Stimulated activated CD8-positive, alpha-beta memory T cell treated with anti-CD3 and anti-CD28 coated beads, Interleukin-15, amount 100 ng/mL, for 48 hours (primary cell): ENCODE measurements around the gene CHD9.
A peak's percentile ranks its signal among the peaks of the same experiment; 100 is the strongest.
"Not testable (repeated sequence)": the region's sequence is repeated elsewhere in the genome, so short reads cannot be mapped to it uniquely, and the experiment has no call there.

Experiments
- DNase-seq, 2 donors: peaks; one replicate each; pipeline ENCODE4 v3.0.0-alpha.2; 2020; ENCODE audit warnings: low read depth in 2 of 2

CHD9 gene

DNA sequence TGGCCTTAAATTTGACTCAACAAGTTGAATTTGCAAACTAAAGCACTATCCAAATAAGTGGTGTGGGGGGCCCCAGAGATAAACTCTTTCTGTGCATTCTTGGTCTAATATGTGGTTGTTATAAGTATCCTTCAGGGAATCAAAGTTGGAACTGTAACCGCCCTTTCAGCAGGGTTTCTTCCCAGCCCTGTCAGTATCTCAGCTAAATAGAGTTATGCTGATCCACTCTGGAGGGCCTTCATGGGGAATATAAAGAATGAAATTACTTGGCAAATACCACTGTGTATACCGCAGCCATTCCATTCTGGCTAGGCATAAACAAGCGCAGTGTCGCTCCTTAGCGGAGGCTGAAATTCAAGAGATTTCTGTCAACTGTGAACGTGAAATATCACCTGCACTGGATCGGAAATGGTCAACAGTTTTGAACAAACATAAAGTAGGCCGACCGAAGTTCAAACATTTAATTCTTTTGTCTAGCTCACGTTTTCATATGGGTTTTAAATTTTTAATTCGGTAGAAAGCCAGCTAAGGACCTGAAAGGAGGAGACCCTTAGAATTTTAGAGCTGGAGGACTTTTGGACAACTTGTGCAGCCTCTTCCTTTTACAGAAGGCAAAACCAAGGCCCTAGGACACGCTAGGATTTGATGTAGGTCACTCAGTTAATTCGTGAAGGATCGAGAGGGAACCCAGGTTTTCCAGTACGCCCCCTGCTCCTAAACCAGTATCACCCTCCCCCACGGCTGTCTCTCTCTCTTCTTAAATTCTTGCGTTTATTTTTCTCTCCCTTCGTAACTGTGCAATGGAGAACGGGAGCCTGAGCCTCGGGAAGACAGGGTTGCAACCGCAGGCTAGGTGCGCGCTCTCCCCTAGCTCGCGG lies 74.7 kb downstream of the CHD9 start:
- no peak for DNase-seq

DNA sequence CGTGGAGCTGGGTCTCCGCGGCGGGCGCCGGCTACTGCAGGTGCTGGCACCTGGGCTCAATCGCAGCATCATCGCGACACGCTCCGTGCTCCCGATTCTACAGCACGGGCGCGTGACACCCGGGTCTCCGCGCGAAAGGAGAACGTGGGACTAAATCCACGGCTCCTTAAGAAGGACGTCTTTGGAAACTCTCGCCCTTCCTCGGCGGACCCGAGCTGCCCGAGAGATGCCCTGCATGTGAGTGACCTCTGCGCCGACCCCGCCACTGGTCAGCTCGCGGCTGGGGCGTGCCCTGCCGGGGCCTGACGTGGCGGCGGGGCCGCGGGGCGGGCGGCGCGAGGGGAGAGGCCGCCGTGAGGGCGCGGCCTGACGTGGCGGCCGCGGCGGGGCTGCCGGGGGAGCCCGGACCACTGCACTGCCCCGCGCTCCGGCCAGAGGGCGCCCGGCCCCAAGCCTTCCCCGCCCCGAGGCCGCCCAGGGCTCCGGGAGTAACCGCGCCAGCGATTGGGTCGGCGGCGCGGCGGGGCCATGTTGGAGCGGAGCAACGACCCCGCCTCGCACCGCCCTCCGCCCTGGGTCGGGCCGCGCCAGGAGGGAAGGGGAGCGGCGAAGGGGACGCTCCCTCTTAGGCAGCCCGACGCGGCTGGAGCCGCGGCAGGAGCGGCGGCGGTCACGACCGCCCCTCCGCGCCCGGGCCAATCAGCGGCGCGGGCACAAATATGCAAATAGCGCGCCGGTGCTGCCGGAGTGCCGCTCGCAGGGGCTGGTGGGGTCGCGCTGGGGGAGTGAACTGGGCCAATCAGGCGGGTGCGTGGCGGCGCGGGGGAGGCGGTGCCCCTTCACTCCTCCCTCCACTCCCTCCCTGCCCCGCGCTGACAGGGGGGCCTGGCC lies 75.6 kb downstream of the CHD9 start:
- DNase-seq, result peak; percentile 90 to 91

- no peak for DNase-seq
These were observed 76.2 kb downstream of the CHD9 start for GRCh38 chr16:53131050-53131362.

DNA sequence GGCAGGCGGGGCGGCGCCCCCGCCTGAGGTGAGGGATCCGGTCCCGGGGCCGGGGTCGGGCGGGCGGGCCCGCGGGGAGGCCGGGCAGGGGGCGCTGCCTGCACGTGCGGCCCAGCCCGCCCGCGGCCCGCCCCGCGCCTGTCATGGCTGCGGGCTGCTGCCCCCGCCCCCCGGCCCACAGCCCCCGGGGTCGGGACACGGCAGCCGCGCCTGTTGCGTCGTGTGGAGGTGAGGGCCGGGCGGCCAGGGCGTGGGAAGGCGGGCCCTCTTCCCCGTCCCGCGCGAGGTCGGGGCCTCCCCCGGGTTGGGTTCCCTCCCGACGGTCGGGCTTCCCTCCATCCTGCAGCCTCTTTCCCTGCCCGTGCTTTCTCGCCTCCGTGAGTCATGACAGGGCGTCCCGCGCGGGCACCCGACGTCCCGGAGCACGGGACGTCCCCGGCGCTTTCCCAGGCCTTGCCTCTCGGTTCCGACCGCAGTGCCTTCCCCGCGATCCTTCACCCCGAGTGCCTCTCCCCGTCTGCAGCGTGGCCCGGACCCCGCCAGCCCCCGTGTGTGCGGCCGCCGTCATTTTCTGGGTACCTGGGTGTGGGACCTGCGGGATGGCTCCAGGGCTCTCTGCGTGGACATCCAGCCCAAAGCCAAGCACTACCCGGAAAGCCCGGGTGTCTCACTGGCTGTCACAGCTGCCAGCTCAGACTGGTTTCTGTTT lies 76.7 kb downstream of the CHD9 start:
- peak; percentile 32 to 50 for DNase-seq

GRCh38 chr16:53132406-53132805 lies 77.6 kb downstream of the CHD9 start:
- no peak for DNase-seq

DNA sequence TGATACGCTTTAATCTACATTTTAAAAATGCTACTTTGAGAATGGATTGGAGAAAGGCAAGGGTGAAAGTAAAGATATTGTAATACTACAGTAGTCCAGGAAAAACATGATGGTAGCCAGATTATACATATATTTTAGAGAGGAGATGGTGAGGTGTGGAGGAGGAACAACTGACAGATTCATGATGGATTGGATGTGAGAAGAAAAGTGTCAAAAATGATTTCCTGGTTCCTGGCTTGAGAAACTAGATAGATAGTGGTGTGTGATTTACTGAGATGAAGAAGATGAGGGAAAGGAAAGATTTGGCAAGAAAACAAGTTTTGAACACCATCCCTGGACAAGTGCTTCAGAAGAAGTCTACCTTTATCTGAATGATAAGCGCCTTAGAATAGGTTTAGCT lies 80.5 kb downstream of the CHD9 start:
- no peak for DNase-seq

GRCh38 chr16:53142823-53143568 lies 88.2 kb downstream of the CHD9 start:
- no peak for DNase-seq

DNA sequence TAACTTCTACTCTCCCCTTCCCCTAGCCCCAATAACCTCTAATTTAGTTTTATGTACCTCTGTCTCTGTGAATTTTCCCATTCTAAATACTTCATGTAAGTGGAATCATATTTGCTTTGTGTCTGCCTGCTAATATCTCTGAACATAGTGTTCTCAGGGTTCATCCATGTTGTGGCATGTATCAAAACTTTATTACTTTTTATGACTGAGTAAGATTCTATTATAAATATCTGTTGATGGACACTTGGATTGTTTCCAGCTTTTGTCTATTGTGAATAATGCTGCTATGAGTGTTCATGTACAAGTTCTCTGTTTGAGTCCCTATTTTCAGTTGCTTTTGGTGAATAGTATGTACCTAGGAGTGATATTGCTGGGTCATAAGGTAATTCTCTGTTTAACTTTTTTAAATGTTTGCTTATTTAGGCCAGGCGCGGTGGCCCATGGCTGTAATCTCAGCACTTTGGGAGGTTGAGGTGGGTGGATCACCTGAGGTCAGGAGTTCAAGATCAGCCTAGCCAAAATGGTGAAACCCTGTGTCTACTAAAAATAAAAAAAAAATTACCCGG lies 92.8 kb downstream of the CHD9 start:
- no peak for DNase-seq

GRCh38 chr16:53150769-53151168 lies 96.0 kb downstream of the CHD9 start:
- DNase-seq, result no peak

- DNase-seq, result no peak
These were observed 97.5 kb downstream of the CHD9 start for GRCh38 chr16:53152329-53152728.

DNA sequence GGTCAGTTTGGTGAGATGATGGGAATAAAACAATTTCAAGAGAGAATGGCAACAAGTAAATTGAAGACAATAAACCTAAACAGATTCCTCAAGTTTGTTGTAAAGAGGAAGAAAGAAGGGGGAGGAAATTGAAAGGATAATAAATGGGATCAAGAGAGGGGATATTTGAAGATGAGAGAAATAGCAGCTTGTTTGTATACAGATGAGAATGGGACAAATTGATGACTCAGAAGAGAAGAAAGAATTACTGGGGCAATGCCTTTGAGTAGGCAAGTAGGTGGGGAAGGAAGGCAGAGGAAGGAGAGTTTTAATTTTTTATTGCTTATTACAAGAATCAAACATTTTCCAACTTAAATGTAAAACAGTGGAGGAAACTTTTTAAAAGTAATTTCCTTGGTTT lies 98.3 kb downstream of the CHD9 start:
- no peak for DNase-seq

DNA sequence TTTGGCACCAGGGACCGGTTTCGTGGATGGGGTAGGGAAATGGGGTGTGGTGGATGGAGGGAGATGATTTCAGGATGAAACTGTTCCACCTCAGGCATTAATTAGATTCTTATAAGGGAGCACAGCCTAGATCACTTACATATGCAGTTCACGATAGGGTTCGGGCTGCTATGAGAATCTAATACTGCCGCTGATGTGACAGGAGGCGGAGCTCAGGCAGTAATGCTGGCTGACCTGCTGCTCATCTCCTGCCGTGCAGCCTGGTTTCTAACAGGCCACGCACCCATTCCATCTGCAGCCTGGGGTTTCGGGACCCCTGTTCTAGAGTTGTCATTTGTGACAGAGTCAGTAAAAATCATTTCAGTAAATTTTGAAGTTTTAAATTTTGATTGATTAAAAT lies 99.7 kb downstream of the CHD9 start:
- DNase-seq, result no peak

DNA sequence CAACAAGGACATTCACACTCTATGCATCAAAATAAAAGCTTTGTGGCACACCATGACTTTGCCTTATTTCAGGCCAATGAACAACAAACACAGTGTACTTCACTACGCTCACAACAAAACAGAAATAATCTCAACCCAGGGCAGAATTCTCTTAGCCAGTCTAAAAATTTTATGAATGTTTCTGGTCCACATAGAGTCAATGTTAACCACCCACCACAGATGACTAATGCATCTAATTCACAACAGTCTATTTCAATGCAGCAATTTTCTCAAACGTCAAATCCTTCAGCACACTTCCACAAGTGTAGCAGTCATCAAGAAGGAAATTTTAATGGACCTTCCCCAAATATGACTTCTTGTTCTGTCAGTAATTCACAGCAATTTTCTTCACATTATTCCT lies 101.7 kb downstream of the CHD9 start:
- no peak for DNase-seq

DNA sequence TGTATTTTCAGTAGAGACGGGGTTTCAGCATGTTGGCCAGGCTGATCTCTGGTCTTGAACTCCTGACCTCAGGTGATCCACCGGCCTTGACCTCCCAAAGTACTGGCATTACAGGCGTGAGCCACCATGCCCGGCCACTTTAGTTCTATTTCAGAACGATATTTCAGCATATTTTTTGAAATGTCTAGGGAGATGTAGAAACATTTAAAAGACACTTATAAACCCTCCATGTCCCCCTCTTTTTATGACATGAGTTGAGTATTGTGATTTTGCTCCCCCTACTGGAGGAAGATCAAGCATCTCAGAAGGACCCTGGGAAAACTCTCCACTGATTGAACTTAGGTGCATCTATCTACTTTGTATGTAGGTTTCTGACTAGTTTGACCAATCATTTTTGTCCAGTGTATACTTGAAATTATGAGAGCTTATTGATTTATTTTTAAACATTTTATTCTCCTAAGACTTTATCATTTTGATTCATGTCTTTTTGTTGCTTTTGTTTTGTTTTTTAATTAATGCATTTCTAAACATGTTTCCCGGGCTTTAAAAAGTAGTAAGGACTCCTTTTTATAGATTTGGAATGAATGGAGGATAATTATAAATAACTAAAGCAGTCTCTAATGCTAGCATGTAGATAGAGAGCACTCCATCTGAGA lies 105.1 kb downstream of the CHD9 start:
- DNase-seq, result no peak

DNA sequence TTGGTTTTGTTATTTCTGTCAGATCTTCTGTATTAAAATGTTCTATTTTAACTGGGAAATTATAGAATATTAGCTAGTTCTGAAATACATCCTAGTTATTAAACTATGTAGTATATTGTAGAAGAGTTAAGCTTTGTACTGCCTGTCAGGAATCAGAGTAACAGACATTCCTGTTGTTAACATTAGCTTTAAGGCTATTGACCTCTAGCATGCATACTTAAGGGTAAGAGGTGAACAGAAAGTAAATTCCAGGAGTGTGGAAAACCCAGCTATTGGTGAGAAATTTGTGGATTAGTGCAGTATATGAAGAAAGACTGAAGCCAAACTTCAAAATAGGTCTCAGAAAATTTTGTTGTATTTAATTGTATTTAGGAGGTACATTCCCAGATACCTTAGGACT lies 111.3 kb downstream of the CHD9 start:
- DNase-seq, result no peak

- no peak for DNase-seq
These were observed 114.0 kb downstream of the CHD9 start for GRCh38 chr16:53168744-53169143.

DNA sequence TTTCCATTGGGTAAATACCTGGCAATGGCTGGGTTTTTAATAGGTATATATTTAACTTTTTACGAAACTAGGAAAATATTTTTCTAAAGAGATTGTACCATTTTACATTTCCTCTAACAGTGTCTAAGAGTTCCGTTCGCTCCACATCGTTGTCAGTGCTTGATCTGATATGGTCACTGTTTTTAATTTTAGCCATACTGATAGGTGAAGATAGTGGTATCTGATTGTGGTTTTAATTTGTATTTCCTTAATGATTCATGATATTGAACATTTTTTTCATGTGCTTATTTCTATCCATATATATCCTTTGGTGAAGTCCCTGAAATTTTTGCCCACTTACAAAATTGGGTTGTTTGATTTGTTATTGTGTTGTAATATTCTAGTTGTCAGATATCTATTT lies 117.7 kb downstream of the CHD9 start:
- no peak for DNase-seq

DNA sequence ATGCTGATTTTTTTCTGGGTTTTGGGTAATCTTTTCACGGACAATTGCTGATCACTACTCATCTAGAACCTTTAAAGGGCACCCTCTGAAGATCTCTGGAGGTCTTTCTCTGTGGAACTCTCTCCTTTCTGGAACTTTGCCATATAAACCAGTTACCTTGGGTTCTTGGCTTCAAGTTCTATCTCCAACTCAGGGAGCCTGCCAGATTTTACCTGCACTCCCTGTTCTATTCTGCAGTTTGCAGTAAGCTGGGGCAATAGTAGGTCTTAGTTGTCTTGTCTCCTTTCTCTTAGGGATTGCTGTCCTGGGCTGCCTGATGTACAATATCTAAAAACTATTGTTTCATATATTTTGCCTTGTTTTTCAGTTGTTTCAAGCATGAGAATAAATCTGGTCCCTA lies 120.3 kb downstream of the CHD9 start:
- DNase-seq, result no peak

GRCh38 chr16:53176434-53176833 lies 121.6 kb downstream of the CHD9 start:
- DNase-seq, result no peak

- no peak for DNase-seq
These were observed 128.7 kb downstream of the CHD9 start for GRCh38 chr16:53183442-53183841.

DNA sequence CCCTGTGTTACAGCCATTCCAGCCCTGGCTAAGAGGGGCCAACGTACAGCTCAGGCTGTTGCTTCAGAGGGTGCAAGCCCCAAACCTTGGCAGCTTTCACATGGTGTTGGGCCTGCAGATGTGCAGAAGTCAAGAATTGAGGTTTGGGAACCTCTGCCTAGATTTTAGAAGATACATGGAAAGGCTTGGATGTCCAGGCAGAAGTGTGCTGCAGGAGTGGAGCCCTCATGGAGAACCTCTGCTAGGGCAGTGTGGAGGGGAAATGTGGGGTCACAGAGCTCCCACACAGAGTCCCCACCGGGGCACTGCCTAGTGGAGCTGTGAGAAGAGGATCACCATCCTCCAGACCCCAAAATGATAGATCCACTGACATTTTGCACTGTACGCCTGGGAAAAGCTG lies 130.9 kb downstream of the CHD9 start:
- DNase-seq, result not testable (repeated sequence)
